Measurements from ENCODE around the gene IL18.
"Not testable (repeated sequence)": the region's sequence is repeated elsewhere in the genome, so short reads cannot be mapped to it uniquely, and the experiment has no call there.

Gene IL18

DNA sequence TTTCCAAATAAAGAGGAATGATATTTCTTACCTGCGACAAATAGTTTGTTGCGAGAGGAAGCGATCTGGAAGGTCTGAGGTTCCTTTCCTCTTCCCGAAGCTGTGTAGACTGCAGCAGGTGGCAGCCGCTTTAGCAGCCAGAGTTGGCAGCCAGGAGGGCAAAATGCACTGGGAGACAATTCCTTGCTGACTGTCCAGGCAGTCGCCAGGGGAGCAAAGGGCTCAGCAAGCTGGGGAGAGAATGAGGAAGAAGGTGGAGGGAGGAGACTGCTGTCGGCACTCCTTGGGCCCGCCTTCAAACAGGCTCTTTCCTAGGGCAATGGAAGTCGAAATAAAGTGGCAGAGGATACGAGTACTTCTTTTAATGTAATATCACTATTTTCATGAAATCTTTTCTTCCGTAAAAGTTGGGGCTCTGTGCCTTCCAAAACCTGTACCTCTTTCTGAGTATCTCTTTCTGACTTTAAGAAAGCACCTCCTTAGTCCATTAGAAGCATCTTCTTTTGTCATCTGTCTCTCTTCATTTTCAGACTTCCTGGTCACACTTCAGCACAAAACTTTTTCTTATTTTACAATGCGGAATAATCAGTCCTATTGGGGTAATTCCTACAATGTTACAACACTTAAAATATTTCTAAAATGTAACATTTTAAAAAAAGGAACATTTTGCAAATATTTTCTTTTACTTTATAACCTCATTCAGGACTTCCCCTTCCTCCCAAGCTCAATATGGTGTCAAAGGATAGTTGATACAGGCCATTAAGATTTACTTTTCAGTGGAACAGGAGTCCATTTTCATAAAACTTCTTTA lies at the start of gene IL18:
Gene IL18 (minus strand): TSS at position 220 of the 811 bp plus-strand sequence. CDS start 9,041 bp downstream, outside the sequence.
- DNase-seq: no peak

DNA sequence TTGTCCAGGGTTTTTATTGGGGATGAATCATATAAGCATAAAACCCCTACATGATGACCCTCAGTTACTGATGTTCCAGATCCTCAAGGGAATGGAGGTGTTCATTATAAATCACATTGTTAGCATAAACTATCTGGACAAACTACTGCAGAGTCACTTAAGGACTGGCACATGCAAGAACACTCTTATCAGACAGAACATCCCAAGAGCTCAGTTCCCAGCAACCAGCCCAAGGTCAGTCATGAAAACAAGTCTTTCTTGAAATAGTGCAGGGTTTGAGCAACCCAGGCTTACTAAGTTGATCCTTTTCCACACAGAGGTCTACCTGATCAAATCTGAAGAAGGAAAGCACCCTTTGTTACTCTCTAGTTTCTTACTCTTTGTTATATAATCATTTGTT lies 48.8 kb upstream of the IL18 start:
- no peak for DNase-seq

DNA sequence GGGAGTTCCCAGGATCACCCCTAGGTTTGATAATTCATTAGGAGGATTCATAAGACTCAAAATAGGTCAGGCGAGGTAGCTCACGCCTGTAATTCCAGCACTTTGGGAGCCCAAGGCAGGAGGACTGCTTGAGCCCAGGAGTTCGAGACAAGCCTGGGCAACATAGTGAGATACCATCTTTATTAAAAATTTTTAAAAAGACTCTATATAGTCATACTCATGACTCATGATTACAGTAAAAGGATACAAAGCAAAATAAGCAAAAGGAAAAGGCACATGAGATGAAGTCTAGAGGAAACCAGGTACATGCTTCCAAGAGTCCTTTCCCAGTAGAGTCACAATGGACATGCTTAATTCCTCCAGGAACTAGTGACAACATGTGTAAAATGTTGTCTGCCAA lies 48.4 kb upstream of the IL18 start:
- DNase-seq: no peak

DNA sequence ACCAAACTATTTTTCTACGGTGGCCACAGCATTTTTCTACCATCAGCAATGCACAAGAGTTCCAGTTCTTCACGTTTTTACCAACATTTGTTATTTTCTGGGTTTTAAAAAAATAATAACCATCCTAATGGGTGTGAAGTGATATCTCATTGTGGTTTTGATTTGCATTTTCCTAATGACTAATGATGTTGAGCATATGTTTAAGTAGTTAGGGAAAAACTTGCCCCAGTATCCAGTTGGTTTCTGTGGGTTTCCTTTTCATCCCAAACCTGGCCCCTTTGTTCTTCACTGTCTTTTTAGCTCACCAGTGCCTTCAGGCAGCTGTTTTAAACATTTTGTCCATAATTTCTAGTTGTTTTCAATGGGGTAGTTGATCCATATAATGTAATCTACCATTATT lies 47.6 kb upstream of the IL18 start:
- no peak for DNase-seq

DNA sequence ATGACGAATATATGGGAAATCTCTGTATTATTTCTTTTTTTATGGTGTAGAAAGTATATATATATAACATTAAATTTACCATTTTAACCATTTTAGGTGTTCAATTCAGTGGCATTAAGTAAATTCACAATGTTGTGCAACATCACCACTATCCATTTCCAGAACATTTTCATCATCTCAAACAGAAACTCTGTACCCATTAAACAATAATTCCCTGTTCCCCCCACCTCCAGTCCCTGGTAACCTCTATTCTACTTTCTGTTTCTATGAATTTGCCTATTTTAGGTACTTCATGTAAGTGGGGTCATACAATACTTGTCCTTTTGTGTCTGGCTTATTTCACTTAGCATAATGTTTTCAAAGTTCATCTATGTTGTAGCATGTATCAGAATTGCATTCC lies 47.0 kb upstream of the IL18 start:
- DNase-seq: no peak

DNA sequence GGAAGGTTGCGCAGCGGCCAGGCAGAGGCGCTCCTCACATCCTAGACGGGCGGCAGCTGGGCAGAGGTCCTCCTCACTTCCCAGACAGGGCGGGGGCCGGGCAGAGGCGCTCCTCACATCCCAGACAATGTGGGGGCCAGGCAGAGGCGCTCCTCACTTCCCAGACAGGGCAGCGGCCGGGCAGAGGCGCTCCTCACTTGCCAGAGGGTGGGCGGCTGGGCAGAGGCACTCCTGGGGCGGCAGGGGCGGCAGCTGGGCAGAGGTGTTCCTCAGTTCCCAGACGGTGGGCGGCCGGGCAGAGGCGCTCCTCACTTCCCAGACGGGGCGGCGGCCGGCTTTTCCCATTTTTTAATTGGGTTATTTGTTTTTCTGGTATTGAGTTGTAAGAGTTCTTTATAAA lies 42.2 kb upstream of the IL18 start:
- no peak for DNase-seq

DNA sequence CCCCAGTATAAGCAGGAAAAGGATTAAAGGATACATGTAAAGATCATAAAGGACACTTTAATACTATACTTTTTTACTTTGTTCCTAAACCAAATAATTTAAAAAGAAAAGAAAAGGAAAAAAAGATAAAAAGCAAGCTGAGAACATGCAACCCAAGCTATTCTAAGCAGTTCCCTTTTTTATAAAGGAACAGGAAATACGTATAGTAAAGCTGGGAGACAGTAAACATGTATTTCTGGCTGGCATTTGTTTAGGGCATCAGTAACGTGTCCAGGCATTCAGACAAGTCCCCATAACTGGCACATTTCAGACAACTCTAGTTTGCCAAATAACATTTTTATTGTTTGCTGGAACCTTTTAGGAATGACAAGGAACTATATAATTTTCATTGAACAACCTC lies 36.4 kb upstream of the IL18 start:
- DNase-seq: no peak

DNA sequence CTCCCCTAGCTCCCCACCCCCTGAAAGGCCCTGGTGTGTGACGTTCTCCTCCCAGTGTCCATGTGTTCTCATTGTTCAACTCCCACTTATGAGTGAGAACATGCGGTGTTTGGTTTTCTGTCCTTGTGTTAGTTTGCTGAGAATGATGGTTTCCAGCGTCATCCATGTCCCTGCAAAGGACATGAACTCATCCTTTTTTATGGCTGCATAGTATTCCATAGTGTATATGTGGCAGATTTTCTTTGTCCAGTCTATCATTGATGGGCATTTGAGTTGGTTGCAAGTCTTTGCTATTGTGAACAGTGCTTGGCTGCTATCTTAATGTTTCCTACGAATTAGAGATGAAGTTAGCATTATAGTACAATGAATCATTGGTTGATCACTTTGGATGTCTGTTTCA lies 35.2 kb upstream of the IL18 start:
- DNase-seq: not testable (repeated sequence)

DNA sequence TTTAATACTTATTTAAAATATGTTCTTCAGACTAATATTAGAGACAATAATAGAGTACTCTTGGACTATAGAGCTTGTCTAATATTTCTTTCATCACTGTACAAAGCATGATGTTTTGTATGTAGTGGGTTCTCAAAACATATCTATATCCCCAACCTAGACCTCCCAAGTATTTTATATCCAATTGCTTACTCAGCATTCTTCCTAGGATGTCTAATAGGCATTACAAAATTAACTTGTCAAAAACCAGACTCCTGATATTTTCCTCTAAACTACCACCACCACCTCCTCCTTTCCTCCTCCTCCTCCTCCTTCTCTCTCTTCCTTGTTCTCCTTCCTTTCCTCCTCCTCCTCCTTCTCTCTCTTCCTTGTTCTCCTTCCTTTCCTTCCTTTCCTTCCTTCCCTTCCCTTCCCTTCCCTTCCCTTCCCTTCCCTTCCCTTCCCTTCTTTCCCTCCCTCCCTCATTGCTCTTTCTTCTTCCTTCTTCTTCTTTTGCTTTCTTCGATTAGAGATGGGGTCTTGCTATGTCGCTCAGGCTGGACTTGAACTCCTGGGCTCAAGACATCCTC lies 32.7 kb upstream of the IL18 start:
- no peak for DNase-seq

DNA sequence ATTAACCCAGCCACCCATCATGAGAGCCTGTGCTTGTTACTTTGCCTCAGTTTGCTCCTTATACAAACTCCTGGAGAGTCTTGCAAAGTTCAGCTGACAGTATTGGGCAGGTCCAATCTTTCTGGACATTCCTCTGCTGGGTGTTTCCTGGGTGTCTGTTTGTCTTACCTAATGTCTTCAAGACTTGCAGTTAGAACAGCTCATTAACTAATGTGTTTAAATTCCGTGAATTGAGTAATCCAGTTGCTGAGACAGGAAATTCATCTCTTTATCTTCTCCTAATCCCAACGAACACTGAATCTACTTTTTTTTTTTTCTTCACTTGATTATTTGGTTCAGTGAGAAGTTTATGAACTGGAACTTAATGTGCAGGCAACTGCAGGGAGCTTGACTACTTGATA lies 32.1 kb upstream of the IL18 start:
- DNase-seq: no peak

DNA sequence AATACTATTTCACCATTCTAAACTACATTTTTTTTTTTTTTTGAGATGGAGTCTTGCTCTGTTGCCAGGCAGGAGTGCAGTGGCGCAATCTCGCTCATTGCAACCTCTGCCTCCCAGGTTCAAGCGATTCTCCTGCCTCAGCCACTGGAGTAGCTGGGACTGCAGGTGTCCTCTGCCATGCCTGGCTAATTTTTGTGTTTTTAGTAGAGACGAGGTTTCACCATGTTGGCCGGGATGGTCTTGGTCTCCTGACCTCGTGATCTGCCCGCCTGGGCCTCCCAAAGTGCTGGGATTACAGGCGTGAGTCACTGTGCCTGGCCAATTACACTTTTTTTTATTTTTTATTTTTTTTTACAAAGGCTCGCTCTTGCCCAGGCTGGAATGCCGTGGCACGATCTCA lies 31.2 kb upstream of the IL18 start:
- DNase-seq: not testable (repeated sequence)

DNA sequence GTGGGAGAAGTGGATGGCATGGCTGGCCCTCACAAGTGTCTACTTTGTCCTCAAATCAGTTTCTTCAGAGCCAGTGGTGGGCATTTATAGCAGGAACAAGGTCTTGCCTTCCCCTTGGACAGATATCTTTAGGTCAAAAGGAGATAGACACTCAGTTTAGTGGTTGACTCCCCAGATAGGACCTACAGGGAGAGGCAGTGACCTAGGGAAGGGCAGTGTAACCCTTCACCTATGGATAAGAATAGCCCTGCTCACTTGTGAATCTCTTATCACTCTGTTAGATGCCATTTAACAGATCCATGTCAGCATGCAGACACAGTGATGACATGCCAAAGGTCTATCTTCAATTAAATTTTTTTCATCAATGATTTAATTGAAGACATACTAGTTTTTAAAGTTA lies 22.4 kb upstream of the IL18 start:
- DNase-seq: no peak

DNA sequence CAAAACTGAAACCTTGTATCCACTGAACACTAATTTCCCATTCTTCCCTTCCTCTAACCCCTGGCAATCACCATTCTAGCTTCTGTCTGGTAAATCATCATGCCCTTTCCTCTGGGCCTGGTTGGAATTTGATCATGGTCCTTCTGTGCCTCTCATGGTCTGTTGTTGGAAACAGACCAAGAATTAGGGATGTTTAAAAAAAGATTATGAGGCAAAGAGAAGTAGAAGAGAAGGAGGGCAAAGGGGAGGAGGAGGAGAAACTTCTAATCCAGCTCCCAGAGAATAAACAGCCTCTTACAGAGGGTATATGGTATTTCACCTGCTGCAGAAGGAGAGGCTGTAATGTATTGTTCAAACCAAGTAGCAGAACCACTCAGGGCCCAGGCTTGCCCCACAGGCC lies 22.0 kb upstream of the IL18 start:
- DNase-seq: no peak

DNA sequence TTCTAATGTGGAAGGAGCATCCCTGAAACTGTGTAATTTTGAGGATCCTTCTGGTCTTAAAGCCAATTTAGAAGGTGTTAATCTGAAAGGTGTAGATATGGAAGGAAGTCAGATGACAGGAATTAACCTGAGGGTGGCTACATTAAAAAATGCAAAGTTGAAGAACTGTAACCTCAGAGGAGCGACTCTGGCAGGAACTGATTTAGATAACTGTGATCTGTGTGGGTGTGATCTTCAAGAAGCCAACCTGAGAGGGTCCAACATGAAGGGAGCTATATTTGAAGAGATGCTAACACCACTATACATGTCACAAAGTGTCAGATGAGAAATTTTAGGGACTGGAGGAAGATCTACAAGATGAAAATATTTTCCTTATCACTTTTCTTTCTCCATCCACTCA lies 19.0 kb upstream of the IL18 start:
- no peak for DNase-seq

DNA sequence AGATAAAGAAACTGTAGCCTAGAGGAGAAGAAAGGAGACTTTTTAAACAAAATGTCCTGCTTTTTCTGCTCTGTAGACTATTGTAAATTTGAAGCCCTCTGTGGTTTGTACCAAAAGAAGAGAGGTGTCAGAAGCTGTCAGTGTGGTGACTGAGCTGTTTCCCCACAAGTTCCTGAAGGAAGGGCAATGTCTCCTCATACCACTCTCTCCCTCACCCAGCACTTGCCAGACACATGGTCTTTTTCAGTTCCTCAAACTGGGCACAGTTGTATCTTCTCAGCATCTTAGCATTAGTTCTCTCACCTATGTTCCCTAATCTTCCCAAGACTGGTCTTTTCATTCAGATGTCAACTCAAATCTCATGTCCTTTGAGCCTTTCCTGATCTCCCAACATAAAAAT lies 15.7 kb upstream of the IL18 start:
- no peak for DNase-seq

DNA sequence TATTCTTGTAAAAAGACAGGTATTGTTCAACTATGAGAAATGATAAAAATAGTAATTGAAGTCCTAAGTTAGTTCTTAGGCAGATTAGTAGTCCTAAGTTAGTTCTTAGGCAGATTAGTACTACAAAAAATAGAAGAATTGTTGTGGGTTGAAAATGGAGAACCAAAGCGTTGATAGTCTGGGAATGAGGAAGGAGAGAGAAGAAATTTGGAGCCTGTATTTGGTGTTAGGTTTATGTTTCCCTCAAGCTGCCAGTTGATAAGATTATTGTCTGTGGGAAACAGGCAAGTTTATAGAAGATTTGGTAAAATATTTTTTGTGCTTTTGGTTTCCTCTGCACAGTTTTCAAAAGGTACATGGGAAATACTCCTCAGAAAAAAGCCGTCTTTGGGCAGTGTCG lies 15.0 kb upstream of the IL18 start:
- DNase-seq: no peak

DNA sequence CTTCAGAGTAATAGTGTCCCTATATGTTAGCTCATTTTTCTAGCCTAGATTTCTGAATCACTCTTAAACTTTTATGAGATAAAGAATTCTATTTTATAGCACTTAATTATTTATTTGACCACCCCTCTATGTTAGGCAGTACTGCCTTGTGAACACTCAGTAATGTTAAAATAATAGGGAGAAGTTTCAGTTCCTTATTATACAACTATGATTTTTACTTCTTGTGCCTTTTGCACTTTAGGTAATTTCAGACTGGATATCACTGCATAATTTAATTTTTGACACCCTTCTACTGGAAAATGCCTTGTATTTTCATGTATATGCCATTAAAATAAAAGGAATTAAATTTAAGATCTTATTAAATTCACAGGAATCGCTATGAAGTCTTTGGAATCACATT lies 14.5 kb upstream of the IL18 start:
- DNase-seq: no peak

DNA sequence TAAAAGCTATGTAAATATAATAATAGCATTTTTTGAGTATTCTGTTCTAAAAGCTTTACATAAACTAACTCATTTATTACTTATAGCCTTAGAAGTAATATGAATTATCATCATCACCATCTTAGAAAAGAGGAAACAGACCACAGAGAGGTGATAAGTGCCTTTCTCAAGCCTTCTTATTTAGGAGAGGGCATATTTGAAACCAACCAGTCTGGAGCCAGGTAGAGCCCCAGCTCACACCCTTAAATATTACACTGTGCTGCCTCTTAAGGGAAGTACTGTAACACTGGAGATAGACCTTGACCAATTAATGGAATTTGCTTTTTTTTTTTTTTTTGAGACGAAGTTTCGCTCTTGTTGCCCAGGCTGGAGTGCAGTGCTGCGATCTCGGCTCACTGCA lies 13.7 kb upstream of the IL18 start:
- DNase-seq: no peak

DNA sequence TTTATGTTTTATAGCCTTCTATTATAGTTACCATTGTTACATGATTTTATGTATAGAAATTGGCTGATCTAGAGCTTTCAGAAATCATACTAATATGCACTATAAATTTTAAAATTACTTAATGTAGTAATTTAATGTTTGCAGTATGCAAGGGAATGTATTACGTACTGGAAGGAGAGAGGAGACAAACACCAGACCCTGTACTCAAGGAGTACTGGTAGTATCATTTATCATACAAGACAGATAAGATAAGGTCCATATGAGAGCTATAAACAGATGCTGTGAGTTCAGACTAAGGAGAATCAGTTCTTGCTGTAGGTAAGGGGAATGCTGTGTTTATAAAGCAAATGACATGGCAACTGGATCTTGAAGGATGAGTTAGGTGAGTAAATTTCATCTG lies 12.2 kb upstream of the IL18 start:
- no peak for DNase-seq

DNA sequence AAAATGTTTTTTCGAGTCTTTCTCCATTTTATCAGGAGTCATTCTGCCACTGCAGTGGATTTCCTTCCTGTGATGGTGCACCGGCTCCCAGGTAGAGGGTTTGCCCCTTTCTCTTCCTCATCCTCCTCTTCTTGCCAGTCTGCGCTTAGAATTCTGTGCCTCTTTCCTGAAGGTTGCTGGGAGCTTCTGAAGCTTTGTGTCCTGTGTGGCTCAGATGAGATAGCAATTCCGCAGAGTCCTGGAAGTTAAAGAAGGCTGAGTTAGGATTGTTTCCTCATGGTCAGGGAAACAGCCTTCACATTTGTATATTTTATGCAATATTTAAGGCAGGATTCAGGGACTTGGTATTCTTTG lies 11.7 kb upstream of the IL18 start:
- DNase-seq: no peak

DNA sequence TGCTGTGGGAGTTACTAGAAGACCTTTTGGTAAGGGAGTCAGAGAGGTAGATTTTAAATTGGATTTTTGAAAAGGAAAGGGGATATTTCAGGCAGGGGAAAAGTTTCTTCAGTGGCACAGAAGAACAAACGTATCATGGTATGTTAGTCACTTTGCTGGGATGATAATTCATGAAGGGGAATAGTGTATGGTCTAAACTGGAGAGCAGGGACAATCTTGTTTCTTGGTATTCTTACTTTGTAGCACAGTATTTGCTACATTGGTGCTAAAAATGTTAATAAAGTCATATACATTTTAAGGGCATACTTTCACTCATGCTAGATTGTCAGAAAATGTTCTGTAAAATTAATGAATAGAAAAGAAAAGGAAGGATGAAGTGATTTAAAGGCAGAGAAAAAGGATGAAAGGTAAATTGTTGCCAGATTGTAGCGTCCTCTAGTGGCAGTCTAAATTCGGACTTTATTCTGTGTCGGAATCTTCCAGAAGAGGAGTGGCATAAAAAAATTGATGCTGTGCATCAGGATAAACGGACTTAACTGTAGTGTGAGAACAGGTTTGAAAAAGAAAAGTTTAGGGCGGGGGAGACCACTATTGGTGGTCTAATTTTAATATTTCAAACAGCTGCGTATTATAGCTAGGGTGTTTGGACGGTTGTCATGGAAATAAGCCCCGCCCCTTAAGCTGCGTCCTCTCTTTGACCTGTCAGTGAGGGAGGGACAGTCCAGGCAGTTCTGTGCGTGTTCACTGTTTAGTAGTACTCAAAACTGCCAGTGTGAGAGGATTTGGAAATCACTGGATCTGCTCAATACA lies 11.1 kb upstream of the IL18 start, which contains the start of gene BCO2:
Gene BCO2 (plus strand): TSS at position 724 of the 810 bp plus-strand sequence. CDS start 90 bp downstream, outside the sequence.
- peak; percentile 73 for DNase-seq

DNA sequence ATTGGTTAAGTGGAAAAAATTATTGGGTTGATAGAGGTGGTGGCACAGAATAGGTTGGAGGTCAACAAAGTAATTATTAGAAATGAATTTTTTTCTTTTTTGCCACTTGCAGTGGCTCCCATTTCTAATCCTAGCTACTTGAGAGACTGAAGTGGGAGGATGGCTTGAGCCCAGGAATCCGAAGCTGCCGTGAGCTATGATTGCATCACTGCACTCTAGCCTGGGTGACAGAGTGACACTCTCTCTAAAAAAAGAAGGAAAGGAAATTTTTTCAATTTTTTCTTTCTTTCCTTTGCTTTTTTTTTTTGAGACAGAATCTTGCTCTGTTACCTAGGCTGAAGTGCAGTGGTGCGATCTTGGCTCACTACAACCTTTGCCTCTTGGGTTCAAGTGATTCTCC lies 9.3 kb upstream of the IL18 start:
- DNase-seq: peak; percentile 34

DNA sequence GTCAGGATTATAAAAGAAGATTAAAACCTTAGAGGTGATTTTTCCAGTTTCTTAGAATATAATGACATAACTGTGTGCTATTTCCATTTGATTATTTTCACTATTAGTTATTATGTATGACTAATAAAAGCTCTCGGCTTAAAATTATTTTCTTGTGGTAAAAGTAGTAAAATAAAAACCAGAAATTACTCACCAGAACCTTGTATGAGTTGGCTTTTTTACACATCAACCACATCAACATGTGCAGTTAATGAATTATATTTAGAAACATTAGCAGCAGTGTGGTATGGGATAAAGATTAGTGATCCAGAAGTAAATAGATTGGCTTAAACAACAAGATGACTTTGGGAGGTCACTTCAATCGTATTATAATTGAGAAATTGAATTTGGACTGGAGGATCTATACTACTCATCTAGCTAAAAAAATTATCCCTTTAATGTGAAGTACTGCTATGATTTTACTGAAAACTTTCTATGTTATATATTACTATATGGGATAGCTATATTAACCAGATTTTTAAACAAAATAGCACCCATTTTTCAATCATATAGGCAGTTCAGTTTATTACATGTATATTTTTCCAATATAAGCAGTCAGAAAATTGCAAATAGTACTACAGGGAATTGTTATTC lies 8.6 kb upstream of the IL18 start:
- peak; percentile 48 for DNase-seq

DNA sequence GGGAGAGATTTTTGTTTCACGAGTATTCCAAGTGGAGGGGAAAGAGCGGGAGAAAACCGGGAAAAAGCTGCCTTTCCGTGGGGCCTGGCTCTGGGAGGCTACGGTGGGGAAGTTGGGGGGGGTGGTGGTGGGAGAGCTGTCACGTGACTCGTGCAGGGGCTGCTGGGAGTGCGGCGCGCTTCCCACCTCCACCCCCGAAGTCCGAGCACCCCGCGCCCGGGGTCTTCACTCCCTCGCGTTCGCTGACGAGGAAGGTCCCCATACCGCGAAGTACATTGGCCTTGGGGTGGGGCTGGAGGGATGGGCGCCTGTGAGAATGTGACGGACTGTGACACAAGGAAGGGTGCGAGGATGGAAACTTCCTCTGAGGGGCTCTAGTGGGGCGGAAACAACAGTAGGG lies 3.3 kb upstream of the IL18 start, which contains the start of gene TEX12:
Gene TEX12 (plus strand): TSS at position 228 of the 400 bp plus-strand sequence. CDS start 1,897 bp downstream, outside the sequence.
- no peak for DNase-seq

Data from EL (cell line).